HFF-Myc (cell line): Measurements from ENCODE around the gene OST4.

Experiments
- DNase-seq: peaks from one replicate; pipeline ENCODE4 v3.0.0-alpha.2; 2011; ENCODE audit warnings: low read depth; ENCODE audit errors: extremely low read depth
- H3K4me3 ChIP-seq: replicated peaks from 2 replicates; pipeline ENCODE4 v1.5.1; 2011; ENCODE audit warnings: low read depth, mild to moderate bottlenecking, control low read depth, low read length
- TF ChIP-seq, protein P1 (sequence below): IDR thresholded peaks from 2 replicates; pipeline ENCODE4 v1.5.1; 2012; ENCODE audit warnings: mild to moderate bottlenecking, low read depth, low read length, control low read depth; ENCODE audit errors: missing control alignments

The OST4 gene

DNA sequence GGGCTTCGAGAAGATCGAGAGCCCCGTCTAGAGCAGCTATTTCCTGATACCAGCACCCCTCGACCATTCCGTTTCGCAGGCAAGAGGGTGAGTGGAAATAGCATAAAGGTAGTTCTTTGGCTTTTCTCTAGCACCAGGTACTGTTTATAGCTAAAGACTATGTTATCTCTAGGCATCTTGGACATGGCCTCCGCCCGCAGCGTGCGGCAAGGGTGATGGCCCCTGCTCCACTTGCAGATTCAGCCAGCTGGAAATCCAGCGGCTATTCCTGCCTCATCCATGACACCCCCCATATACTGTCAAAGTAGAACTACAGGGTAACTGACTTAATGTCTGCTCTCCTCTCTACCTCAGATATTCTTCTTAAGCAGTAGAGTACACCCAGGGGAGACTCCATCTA, 16.7 kb downstream of the OST4 start:
- TF ChIP-seq, protein P1, sequence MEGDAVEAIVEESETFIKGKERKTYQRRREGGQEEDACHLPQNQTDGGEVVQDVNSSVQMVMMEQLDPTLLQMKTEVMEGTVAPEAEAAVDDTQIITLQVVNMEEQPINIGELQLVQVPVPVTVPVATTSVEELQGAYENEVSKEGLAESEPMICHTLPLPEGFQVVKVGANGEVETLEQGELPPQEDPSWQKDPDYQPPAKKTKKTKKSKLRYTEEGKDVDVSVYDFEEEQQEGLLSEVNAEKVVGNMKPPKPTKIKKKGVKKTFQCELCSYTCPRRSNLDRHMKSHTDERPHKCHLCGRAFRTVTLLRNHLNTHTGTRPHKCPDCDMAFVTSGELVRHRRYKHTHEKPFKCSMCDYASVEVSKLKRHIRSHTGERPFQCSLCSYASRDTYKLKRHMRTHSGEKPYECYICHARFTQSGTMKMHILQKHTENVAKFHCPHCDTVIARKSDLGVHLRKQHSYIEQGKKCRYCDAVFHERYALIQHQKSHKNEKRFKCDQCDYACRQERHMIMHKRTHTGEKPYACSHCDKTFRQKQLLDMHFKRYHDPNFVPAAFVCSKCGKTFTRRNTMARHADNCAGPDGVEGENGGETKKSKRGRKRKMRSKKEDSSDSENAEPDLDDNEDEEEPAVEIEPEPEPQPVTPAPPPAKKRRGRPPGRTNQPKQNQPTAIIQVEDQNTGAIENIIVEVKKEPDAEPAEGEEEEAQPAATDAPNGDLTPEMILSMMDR: no peak
- H3K4me3 ChIP-seq: no peak overlapping the region
- no peak for DNase-seq

GRCh38 chr2:27053776-27054175, 17.7 kb downstream of the OST4 start:
- no peak overlapping the region for H3K4me3 ChIP-seq
- TF ChIP-seq, protein P1: no peak
- DNase-seq: no peak

GRCh38 chr2:27053321-27053720, 18.1 kb downstream of the OST4 start:
- no peak overlapping the region for H3K4me3 ChIP-seq
- TF ChIP-seq, protein P1: no peak
- no peak for DNase-seq

DNA sequence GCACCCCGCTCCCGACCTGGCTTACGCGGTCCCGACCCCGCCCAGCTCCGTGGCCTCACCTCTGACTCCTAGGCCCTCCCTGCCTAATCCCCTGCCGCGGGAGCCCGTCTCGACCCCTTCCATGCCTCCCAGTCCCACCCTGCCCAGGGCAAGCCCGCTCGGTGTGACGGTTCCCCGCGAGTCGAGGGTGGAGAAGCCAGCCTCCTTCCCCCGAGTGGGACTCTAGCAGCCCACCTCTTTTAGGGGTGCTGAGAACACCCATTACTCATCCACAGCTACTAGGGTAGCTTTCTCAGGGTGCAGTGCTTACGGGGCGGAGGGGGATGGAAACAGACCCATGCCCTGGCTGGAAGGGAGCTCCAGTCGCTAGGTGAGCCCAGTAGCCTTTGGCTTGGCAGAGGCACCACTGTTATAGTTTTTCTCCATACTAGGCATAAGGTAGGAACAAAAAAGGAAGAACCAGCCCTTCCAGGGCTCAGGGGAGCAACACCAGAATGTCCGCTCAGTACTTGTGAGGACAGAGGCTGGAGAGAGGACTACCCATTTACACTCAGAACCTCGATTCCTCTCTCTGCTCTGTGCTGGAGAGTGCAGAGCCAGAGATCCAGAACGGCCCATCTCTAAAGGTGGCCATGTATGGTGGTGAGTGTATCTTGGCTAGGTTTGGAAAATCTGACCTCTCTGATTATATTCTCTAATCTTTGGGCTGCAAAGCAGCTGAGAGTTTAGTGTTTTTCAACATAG, 19.4 kb downstream of the OST4 start:
- DNase-seq: no peak
- TF ChIP-seq, protein P1: no peak

GRCh38 chr2:27050996-27051901, 20.2 kb downstream of the OST4 start, which contains the start of gene AGBL5:
TSS of gene AGBL5 (plus strand) at chr2:27051668. CDS start at chr2:27052959, 1,291 bp downstream.
- peak within 1 kb of the TSS; percentile 87 for H3K4me3 ChIP-seq
- TF ChIP-seq, protein P1: no peak
- DNase-seq: peak; percentile 85

More for the DNA sequence above, 19.4 kb downstream of the OST4 start:
- H3K4me3 ChIP-seq: peak overlapping the region; percentile 87

DNA sequence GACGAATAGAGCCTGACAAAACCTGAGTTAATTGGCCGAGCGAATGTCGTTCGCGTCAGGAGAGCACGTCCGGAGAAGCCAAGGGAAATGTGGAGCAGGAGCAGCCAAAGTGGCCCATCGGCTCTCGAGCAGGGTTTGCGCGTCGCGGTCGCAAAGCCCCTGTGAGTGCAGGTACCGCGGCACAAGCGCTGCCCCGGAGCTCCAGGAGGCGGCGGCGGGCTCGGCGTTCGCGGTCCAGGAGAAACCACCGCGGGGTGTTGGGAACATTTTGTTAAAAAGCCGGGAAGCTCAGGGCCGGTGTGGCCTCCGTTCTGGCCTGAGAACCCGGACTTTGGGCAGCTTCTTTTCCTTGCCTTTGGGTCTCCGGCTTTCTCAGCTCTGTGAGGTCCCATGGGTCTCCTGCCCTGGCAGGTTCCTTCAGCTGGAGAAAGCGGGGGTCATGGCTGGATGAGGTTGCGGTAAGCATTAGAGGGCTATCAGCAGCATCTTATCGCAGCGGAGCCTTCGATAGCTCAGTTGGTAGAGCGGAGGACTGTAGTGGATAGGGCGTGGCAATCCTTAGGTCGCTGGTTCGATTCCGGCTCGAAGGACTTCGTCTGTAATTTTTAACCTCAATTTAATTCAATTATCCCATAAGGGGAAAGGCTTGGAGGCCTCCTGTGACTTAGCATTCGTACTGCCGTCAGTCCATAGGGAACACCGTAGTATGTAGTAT, 21.0 kb downstream of the OST4 start:
- H3K4me3 ChIP-seq: peak overlapping the region; percentile 87
- TF ChIP-seq, protein P1: peak; percentile 33
- DNase-seq: peak; percentile 91
